ENCODE data around the gene FBXO36. TPM values are rescaled to one million over a fixed set of nuclear protein-coding genes. Genes with fewer than 3 reads are reported as not detected.

Gene FBXO36
- total and polyA plus RNA-seq, 2 of the 8 experiments (the other 6 are each of a cell fraction or from before 2014, with no cell fraction given) = 3.4 TPM

GRCh38 chr2:229922449-229923386 is at the start of gene FBXO36 (continued):
- no peak for TF ChIP-seq POLR2A (IDR thresholded peaks at IDR 0.05; ENCODE audit: control extremely low read depth in 1 of 2, low read depth in 2 of 2, low read length in 2 of 2)
- no peak for TF ChIP-seq BCL11A (IDR thresholded peaks at IDR 0.05; ENCODE audit: low read depth in 2 of 2, low read length in 2 of 2)
- TF ChIP-seq ASH2L (IDR thresholded peaks at IDR 0.05; ENCODE audit: low read length) = peak; percentile 73
- no peak for TF ChIP-seq SIRT6 (IDR thresholded peaks at IDR 0.05; ENCODE audit: low read length)
- no peak for TF ChIP-seq CHD1 (IDR thresholded peaks at IDR 0.05; ENCODE audit: low read depth, low read length)
- TF ChIP-seq TCF12 (IDR thresholded peaks at IDR 0.05; ENCODE audit: low read depth, low read length) = no peak
- peak; percentile 54 for TF ChIP-seq KDM5A (IDR thresholded peaks at IDR 0.05; ENCODE audit: low read length)
- TF ChIP-seq CTBP2 (IDR thresholded peaks at IDR 0.05; ENCODE audit: borderline replicate concordance, insufficient read depth, insufficient read length, low read length) = no peak
- TF ChIP-seq HDAC2 (IDR thresholded peaks at IDR 0.05; ENCODE audit: borderline replicate concordance in 1 of 2, low read depth in 2 of 2, low read length in 2 of 2) = peak in 1 of 2 experiments; percentile 98; a peak in 2 of 4 replicates
- TF ChIP-seq PHF8 (conservative IDR thresholded peaks at IDR 0.05; ENCODE audit: low read depth, low read length) = peak; percentile 15; the same call in 1 of the 2 replicates
- no peak for TF ChIP-seq RFX5 (IDR thresholded peaks at IDR 0.05; ENCODE audit: borderline replicate concordance, low read depth, low read length)
- peak; percentile 90 for TF ChIP-seq MAX (IDR thresholded peaks at IDR 0.05)
- no peak for TF ChIP-seq GTF2F1 (IDR thresholded peaks at IDR 0.05; ENCODE audit: borderline replicate concordance, low read depth, low read length)
- TF ChIP-seq RAD21 (IDR thresholded peaks at IDR 0.05 in 1 of 2, conservative IDR thresholded peaks at IDR 0.05 in 1 of 2; ENCODE audit: low read depth in 2 of 2, low read length in 2 of 2) = no peak
- TF ChIP-seq SIN3A (conservative IDR thresholded peaks at IDR 0.05 in 1 of 2, IDR thresholded peaks at IDR 0.05 in 1 of 2; ENCODE audit: low read depth in 1 of 2, low read length in 2 of 2) = peak; percentile 91 to 95; a peak in 2 of 4 replicates
- TF ChIP-seq SRF (IDR thresholded peaks at IDR 0.05; ENCODE audit: low read depth, low read length) = no peak
- no peak for TF ChIP-seq TEAD4 (IDR thresholded peaks at IDR 0.05; ENCODE audit: low read depth, low read length)
- no peak for TF ChIP-seq SP1 (IDR thresholded peaks at IDR 0.05; ENCODE audit: low read depth, low read length)
- peak; percentile 88; the same call in 1 of the 2 replicates for TF ChIP-seq RBBP5 (IDR thresholded peaks at IDR 0.05; ENCODE audit: borderline replicate concordance, low read depth, low read length)
- TF ChIP-seq YY1 (IDR thresholded peaks at IDR 0.05; ENCODE audit: low read depth, low read length) = peak; percentile 96
